Testis (tissue), 3 donors: ENCODE measurements around the gene GYPC. TPM values are rescaled to one million over a fixed set of nuclear protein-coding genes. Genes with fewer than 3 reads are reported as not detected.

Experiments used
- DNase-seq: peaks from one replicate; pipeline ENCODE4 v3.0.0-alpha.2; 2019
- H3K27ac ChIP-seq, 2 donors: fragments of 200-600 bp; sonication (generic); one replicate each; pipeline ENCODE4 v1.5.1; 2019
- H3K27me3 ChIP-seq: fragments of 200-600 bp; sonication (generic); one replicate; pipeline ENCODE4 v1.5.1; 2019
- H3K36me3 ChIP-seq: fragments of 200-600 bp; sonication (generic); one replicate; pipeline ENCODE4 v1.5.1; 2017; ENCODE audit warnings: low read depth; ENCODE audit errors: missing control alignments
- H3K4me1 ChIP-seq: fragments of 200-600 bp; sonication (generic); one replicate; pipeline ENCODE4 v1.5.1; 2019
- H3K4me3 ChIP-seq, 2 donors: fragments of 200-600 bp; sonication (generic); one replicate each; pipeline ENCODE4 v1.5.1; 2017 to 2019
- H3K9me3 ChIP-seq: fragments of 200-600 bp; sonication (generic); one replicate; pipeline ENCODE4 v1.5.1; 2017
- CTCF ChIP-seq, 3 experiments: fragments of 450-650 bp in 2 of 3; fragments of 200-600 bp in 1 of 3; sonication (generic) in 1 of 3; IDR thresholded peaks; one replicate each; pipeline ENCODE4 v1.5.1; 2016 to 2019; ENCODE audit warnings: antibody characterized with exemption in 3 of 3, mild to moderate bottlenecking in 2 of 3, moderate library complexity in 1 of 3
- POLR2A ChIP-seq: fragments of 450-650 bp; IDR thresholded peaks from one replicate; pipeline ENCODE4 v1.6.1; 2017; ENCODE audit warnings: antibody characterized with exemption, mild to moderate bottlenecking, moderate library complexity
- WGBS, 2 donors: methylation state at CpG; one replicate each; pipeline ENCODE4 v1.1.5; 2018; 5-methylcytosine and 5-hydroxymethylcytosine counted together
- intact Hi-C: fragments of 100-400 bp; cut with DNase I; formaldehyde crosslinking; loops from one replicate; pipeline ENCODE4 v1.15.1; 2023; ENCODE audit warnings: low total_unique reads
- polyA plus RNA-seq: library from polyadenylated mRNA; stranded (reverse); fragments of 350-450 nt; fragmentation: Illumina TruSeq; extraction: RNeasy Lipid Tissue Mini Kit (QIAGEN cat#74804); gene quantifications from one replicate; pipeline ENCODE4 v1.2.3, GENCODE V29; 2014; ENCODE audit warnings: low read depth, low replicate concordance; ENCODE audit not compliant: insufficient read depth
- total RNA-seq, 2 donors: library from RNA; depleted of rRNA; stranded (reverse); fragments of >200 nt; gene quantifications; one replicate each; pipeline ENCODE4 v1.2.3, GENCODE V29; 2016

Gene GYPC
- total and polyA plus RNA-seq, 3 donors from 2014 or later, result 9.9 to 40.2 (median 15.5) TPM

- H3K4me1 ChIP-seq, result no peaks in the 10 kb centered on the region
- no peak overlapping the region for H3K27ac ChIP-seq
- no peaks in the 10 kb centered on the region for H3K27me3 ChIP-seq
- intact Hi-C loops, result no loop called here
- DNase-seq, result no peak
- H3K4me3 ChIP-seq, result no peak overlapping the region
- H3K36me3 ChIP-seq, result no peaks in the 10 kb centered on the region
- 64 to 81% methylated on average over 2 of the region's 2 CpGs for WGBS, 2 donors
- H3K9me3 ChIP-seq, result no peaks in the 10 kb centered on the region
- TF ChIP-seq CTCF (IDR thresholded peaks at IDR 0.05) (no peak), POLR2A (no peak)
These were observed 44.7 kb downstream of the GYPC start for GRCh38 chr2:126700677-126701076.

GRCh38 chr2:126703311-126703710 is 47.4 kb downstream of the GYPC start:
- 90 to 96% methylated on average over 7 of the region's 7 CpGs for WGBS, 2 donors
- Histone ChIP-seq H3K9me3 (no peaks in the 10 kb centered on the region), H3K4me3 (no peak overlapping the region), H3K36me3 (no peaks in the 10 kb centered on the region), H3K27me3 (no peaks in the 10 kb centered on the region), H3K4me1 (no peaks in the 10 kb centered on the region), H3K27ac (no peak overlapping the region)
- no peak for DNase-seq
- intact Hi-C loops, result no loop called here
- TF ChIP-seq POLR2A (no peak), CTCF (IDR thresholded peaks at IDR 0.05) (no peak)

GRCh38 chr2:126704434-126705160 is 48.6 kb downstream of the GYPC start:
- H3K27me3 ChIP-seq, result no peaks in the 10 kb centered on the region
- no peaks in the 10 kb centered on the region for H3K36me3 ChIP-seq
- H3K4me3 ChIP-seq, result no peak overlapping the region
- H3K4me1 ChIP-seq, result no peaks in the 10 kb centered on the region
- H3K9me3 ChIP-seq, result no peaks in the 10 kb centered on the region
- no peak for TF ChIP-seq POLR2A
- no peak for TF ChIP-seq CTCF (IDR thresholded peaks at IDR 0.05)
- 70 to 75% methylated on average over 2 of the region's 2 CpGs for WGBS, 2 donors
- H3K27ac ChIP-seq, result no peak overlapping the region
- no peak for DNase-seq
- intact Hi-C loops, result no loop called here

- H3K27me3 ChIP-seq, result no peaks in the 10 kb centered on the region
- H3K27ac ChIP-seq, result no peak overlapping the region
- intact Hi-C loops, result no loop called here
- WGBS, 2 donors, result 83 to 100% methylated on average over 1 of the region's 1 CpG
- no peak overlapping the region for H3K4me3 ChIP-seq
- no peaks in the 10 kb centered on the region for H3K36me3 ChIP-seq
- TF ChIP-seq POLR2A (no peak), CTCF (IDR thresholded peaks at IDR 0.05) (no peak)
- DNase-seq, result no peak
- H3K4me1 ChIP-seq, result no peaks in the 10 kb centered on the region
- no peaks in the 10 kb centered on the region for H3K9me3 ChIP-seq
These were observed 51.2 kb downstream of the GYPC start for GRCh38 chr2:126707191-126707590.

- TF ChIP-seq CTCF (IDR thresholded peaks at IDR 0.05), result no peak
- no peak for TF ChIP-seq POLR2A
- Histone ChIP-seq H3K4me1 (no peaks in the 10 kb centered on the region), H3K27me3 (no peaks in the 10 kb centered on the region), H3K36me3 (no peaks in the 10 kb centered on the region), H3K4me3 (no peak overlapping the region), H3K27ac (no peak overlapping the region), H3K9me3 (no peaks in the 10 kb centered on the region)
- 80 to 86% methylated on average over 4 of the region's 4 CpGs for WGBS, 2 donors
- intact Hi-C loops, result no loop called here
- DNase-seq, result no peak
These were observed 52.0 kb downstream of the GYPC start for GRCh38 chr2:126707941-126708340.
